ENCODE measurements around the gene HOMER3.

HOMER3 gene

GRCh38 chr19:18940769-18941627, at the start of gene HOMER3:
TSS of gene HOMER3 (minus strand) at chr19:18941217. CDS start at chr19:18938982, 2,235 bp downstream.
- peak; percentile 50 for DNase-seq

- no peak for DNase-seq
These were observed 49.2 kb upstream of the HOMER3 start for GRCh38 chr19:18990128-18990708.

GRCh38 chr19:18989316-18989715, 48.3 kb upstream of the HOMER3 start:
- no peak for DNase-seq

GRCh38 chr19:18987456-18987855, 46.4 kb upstream of the HOMER3 start:
- no peak for DNase-seq

- DNase-seq, result peak; percentile 4
These were observed 44.2 kb upstream of the HOMER3 start for GRCh38 chr19:18985257-18985656.

- no peak for DNase-seq
These were observed 43.2 kb upstream of the HOMER3 start for GRCh38 chr19:18984251-18984650.

GRCh38 chr19:18982669-18983068, 41.7 kb upstream of the HOMER3 start:
- no peak for DNase-seq

GRCh38 chr19:18980432-18981020, 39.5 kb upstream of the HOMER3 start:
- no peak for DNase-seq

- no peak for DNase-seq
These were observed 37.6 kb upstream of the HOMER3 start for GRCh38 chr19:18978616-18979015.

GRCh38 chr19:18975869-18976268, 34.9 kb upstream of the HOMER3 start:
- no peak for DNase-seq

GRCh38 chr19:18975011-18975410, 34.0 kb upstream of the HOMER3 start:
- DNase-seq, result no peak

GRCh38 chr19:18972851-18973250, 31.8 kb upstream of the HOMER3 start:
- no peak for DNase-seq

GRCh38 chr19:18972301-18972811, 31.3 kb upstream of the HOMER3 start:
- no peak for DNase-seq

GRCh38 chr19:18969931-18970659, 29.1 kb upstream of the HOMER3 start:
- DNase-seq, result no peak

- DNase-seq, result no peak
These were observed 26.5 kb upstream of the HOMER3 start for GRCh38 chr19:18967358-18968146.

GRCh38 chr19:18966307-18966706, 25.3 kb upstream of the HOMER3 start:
- DNase-seq, result no peak

- DNase-seq, result no peak
These were observed 23.1 kb upstream of the HOMER3 start for GRCh38 chr19:18964121-18964520.

- no peak for DNase-seq
These were observed 21.0 kb upstream of the HOMER3 start for GRCh38 chr19:18961767-18962620.

- no peak for DNase-seq
These were observed 19.4 kb upstream of the HOMER3 start for GRCh38 chr19:18960370-18960769.

GRCh38 chr19:18955042-18955441, 14.0 kb upstream of the HOMER3 start:
- no peak for DNase-seq

- no peak for DNase-seq
These were observed 13.1 kb upstream of the HOMER3 start for GRCh38 chr19:18954094-18954493.
